ENCODE data around the gene UNC5B.
A peak's percentile ranks its signal among the peaks of the same experiment; 100 is the strongest.

DNA sequence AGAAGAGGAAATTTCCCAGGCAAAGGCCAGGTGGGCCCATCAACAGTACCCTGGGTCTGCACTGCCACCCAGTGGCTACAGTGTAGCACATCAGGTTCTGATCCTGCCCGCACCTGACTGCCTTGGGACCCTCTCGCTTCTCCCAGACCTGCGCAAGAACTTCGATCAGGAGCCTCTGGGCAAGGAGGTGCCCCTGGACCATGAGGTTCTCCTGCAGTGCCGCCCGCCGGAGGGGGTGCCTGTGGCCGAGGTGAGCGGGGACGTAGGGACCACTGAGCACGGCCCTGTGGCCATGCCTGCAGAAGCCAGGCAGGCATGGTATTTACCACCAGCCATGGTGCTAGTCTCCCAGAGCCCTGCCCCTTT, 72.8 kb downstream of the UNC5B start:
- TF ChIP-seq, protein P1, sequence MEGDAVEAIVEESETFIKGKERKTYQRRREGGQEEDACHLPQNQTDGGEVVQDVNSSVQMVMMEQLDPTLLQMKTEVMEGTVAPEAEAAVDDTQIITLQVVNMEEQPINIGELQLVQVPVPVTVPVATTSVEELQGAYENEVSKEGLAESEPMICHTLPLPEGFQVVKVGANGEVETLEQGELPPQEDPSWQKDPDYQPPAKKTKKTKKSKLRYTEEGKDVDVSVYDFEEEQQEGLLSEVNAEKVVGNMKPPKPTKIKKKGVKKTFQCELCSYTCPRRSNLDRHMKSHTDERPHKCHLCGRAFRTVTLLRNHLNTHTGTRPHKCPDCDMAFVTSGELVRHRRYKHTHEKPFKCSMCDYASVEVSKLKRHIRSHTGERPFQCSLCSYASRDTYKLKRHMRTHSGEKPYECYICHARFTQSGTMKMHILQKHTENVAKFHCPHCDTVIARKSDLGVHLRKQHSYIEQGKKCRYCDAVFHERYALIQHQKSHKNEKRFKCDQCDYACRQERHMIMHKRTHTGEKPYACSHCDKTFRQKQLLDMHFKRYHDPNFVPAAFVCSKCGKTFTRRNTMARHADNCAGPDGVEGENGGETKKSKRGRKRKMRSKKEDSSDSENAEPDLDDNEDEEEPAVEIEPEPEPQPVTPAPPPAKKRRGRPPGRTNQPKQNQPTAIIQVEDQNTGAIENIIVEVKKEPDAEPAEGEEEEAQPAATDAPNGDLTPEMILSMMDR (IDR thresholded peaks at IDR 0.05): peak; percentile 65 to 89 (median 80)
- TF ChIP-seq POLR2A (IDR thresholded peaks at IDR 0.05): no peak
